AG08396 (cell line): Measurements from ENCODE around the gene PHYKPL.
"Not testable (repeated sequence)": the region's sequence is repeated elsewhere in the genome, so short reads cannot be mapped to it uniquely, and the experiment has no call there.

Source experiments
- DNase-seq: peaks from one replicate; pipeline ENCODE4 v3.0.0; 2012; ENCODE audit warnings: low spot score, mixed read lengths

Gene PHYKPL

DNA sequence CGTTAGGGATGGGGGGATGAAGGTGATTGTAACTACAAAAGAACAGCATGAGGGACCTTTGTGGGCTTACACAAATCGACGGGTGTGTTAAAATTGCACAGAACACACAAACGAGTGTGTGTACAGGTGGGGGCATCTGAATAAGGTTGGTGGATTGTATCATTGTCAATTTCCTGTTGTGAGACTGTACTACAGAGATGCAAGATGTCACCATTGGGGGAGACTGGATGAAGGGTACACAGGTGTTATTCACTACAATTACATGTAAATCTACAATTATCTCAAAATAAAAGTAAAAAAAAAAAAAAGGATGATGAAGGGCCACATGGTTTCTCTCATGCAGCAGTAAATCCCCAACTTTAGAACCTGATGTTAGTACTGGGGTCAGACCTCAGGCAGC is 31.4 kb upstream of the PHYKPL start:
- DNase-seq, result no peak

DNA sequence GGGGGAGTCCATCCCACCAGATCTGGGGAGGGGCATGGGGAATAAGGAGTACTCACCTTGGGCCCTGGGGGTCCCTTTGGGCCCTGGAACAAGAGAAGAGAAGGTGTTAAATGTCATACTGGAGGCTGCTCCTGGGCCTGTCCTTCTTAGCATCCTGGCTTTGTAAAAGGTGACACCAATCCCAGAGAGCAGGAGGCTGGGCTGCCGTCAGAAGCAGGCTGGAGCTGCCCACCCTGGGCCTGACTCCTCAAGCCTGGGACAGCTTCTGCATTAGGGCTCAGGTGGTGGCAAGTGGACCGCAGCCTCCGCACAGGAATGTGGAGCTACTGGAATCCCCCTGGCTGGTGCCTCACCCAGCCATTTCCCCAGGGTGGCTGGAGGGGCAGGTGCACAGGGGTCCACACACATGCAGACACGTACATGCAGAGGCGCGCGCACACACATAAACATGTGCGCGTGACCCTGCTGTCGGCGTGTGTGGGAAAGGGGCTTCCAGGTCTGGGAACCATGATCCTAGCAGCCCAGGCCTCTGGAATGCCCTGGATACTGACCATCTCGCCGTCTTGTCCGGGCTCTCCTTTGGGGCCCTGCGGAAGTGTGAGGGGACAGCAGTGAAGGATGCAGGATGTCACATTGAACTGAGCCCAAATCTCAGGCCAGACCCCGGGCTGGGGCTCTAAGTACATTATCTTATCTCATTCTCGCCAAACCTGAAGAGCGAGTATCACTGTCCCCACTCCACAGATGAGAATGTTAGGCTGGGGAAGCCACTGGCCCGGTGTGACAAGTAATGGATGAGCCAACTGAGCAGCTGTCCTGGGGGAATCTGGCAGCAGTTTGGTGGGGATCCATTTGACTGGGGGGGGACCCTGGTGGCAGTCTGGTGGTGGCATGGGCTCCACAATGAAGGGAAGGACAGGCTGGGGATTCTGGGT is 29.3 kb upstream of the PHYKPL start:
- no peak for DNase-seq

DNA sequence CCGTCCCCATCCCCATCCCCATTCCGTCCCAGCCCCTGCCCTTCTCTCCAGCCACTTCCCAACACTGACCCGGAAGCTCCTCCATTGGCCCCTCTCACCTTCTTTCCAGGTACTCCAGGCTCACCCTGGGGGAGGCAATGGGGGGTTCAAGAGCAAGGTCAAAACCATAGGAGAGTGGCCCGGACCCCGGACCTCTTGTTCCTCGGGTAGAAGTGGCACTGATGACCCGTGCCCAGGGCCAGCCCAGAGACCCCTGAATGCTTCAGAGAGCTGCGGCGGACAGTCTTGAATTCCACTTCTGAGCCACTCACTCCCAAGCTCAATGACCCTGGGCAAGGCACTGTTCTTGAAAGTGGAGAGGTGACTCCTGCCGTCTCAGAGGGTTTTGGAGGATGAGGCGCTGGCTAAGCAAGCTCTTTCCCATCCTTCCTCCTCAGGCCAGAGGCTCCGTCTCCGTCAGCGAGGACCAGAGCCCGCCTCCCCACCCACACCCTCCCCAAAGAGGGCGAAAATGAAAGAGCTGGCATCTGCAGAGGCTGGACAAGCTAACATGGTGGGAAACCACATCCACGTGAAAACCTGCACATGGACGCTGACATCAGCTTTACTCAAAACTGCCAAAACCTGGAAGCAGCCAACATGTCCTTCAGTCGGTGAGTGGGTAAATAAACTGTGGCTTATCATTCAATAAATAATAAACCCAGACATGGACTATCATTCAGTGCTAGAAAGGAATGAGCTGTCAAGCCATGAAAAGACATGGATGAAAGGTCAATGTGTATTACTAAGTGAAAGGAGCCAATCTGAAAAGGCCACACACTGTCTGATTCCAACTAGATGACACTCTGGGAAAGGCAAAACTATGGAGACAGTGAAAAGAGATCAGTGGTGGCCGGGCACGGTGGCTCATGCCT is 27.3 kb upstream of the PHYKPL start:
- no peak for DNase-seq

DNA sequence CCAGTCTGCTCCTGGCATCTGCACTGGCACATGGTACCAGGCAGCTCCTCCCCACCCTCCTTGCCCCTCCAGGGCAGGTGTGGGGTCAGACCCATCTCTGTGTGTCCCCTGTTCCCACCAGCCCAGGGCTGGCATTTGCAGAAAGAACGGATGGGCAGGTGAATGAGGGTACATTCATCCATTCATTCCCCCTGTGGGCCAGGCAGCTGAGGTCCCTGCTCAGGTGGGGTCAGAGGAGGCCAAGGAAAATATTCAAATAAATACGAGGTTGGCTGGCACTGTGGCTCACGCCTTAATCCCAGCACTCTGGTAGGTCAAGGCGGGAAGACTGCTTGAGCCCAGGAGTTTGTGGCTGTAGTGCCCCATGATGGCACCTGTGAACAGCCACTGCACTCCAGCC is 25.0 kb upstream of the PHYKPL start:
- no peak for DNase-seq

DNA sequence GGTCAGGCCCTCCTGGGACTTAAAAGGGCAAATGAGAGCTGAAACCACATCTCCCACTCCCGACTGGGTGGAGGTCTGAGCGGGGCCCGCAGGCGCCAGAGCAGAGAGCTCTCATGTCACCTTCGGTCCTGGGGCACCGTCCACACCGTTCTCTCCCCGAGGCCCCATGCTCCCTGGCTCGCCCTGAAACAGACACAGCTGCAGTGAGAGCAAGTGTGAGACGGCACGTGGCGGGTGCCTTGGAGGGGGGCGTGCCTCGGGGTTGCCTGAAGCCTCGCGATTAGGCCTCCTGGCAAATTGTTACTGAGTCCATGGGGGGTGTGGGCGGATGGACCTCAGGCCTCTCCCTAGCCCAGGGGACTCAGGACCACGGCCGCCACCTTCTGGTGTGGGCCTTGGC is 24.1 kb upstream of the PHYKPL start:
- no peak for DNase-seq

DNA sequence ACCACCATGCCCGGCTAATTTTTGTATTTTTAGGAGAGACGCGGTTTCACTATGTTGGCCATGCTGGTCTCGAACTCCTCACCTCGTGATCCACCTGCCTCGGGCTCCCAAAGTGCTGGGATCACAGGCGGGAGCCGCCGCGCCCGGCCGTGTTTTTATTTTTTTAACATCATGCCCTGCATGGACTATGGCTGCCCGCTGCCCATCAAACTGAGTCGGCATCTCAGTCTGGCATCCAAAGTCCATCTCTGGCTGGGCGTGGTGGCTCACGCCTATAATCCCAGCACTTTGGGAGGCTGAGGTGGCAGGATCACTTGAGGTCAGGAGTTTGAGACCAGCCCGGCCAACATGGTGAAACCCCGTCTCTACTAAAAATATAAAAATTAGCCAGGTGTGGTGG is 21.0 kb upstream of the PHYKPL start:
- DNase-seq, result not testable (repeated sequence)

DNA sequence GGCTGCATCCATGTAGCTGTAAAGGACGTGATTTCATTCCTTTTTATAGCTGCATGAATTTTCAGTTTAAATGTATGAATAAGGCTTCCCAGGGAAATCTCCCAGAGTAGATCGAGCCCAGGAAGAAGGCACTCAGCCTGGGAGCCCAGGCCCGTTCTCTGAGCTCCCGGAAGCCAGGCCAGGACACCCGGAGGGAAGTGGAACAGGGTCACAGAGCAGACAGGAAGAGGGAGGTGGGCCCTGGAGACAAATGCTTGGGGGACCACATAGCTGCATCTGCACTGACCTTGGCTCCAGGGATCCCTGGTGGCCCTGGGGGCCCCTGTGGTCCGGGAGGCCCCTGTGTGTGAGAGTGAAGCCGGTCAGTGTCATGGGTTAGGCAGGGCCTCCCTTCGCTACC is 19.7 kb upstream of the PHYKPL start:
- no peak for DNase-seq

DNA sequence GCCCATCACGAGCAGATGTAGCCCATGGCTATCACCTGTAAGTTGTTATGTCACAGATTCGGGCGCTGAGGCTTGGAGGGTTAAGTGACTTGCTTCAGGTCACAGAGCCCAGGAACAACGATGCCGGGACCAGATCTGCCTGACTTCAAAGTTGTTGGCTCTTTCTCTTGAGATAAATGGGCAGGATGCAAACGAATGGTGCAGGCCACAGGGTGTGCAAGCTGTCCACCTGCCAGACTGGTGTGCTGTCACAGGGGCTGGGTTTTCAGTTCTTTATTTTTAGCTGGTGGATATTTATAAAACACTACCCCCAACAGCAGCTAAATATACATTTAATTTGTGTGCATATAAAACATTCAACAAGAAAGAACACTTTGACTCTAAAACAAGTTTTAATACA is 17.7 kb upstream of the PHYKPL start:
- no peak for DNase-seq

DNA sequence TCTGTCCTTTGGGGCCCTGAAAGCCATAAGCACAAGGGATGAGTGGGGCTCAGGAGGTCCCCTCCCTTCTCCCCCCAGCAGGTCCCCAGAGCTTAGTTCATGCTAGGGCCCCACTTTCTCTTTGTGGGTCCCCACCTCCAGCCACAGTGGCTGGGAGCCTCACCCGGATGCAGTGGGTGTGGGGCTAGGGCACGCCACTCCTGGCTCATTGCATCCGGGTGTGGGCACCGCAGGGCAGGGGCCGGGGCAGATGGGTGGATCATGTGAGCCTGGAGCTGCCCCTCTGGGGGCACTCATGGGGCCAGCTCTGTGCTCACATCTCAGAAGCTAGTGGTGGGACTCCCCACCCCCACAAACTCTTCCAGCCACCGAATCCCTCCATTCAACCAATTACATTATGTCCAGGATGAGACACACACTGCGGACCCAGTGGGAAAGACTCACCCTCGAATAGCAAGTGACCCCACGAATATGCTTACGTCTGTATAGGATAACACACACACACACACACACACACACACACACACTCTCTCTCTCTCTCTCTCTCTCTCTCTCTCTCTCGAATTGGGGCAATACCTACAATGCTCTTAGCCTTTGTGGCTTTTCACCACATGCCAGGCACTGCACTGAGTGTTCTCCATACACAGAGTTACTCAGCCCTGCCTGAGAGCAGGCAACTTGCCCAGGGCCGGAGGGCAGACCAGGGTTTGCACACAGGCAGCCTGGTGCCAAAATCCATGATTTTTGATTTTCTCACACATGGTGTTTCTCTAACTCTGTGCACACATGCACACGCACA is 16.8 kb upstream of the PHYKPL start:
- peak; percentile 71 for DNase-seq

DNA sequence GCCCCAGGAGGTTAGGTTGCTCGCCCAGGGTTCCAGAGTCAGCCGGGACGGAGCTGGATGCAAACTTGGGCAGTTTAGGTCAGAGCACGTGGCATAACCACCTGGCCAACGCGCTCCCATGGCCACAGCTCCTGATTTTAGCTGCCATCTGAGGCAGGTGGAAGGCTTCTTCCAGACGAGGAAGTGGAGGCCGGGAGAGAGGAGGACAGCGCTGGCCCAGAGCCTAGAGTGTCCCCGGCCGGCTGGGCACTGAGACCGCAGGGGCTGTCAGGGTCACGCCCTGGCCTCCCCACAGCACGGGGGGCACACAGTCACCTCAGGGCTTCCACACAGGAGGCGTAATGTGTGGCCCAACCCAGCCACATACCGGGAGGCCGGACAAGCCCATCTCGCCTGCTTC is 16.1 kb upstream of the PHYKPL start:
- DNase-seq, result no peak

DNA sequence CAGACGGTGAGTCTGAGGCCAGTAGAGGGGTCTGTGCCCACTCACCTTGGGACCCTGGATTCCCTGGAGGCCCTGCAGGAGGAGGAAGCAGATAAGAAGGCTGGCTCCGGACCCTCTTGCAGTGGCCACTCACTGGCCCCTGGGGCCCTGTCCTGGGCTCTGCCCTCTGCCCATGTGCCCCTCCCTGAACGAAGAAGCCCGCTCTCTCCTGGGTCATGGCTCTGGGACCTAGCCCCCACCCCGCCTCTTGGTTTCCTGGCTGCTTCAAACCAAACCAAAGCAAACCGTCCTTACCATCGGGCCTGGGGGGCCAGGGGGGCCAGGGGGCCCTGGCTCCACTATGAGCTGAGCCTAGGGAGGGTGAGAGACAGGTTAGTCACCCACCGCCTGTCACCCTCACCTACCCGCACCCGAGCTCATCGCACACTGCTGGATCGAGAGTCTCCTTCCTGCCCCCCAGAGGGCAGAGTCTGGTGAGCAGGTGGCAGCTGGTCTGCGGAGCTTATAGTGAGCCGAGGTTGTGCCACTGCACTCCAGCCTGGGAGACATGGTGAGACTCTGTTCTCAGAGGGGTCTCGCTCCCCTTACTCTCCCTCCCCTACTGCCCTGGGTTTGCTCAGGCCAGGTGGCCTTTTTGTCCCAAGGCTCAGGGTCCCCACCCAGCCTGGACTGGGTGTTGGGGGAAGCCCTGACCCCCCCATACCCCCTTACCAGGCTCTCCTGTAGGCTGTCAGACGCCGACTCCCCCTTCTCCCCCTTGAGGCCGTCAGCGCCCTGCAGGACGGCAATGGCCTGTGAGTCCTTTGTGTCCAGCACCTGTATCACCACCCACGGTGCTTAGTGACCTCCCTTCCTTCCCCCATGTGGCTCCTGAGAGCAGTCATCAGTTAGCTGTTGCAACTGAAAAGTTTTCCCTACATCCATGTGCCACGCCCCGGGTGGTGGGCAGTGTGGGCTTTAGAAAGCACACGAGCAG is 15.2 kb upstream of the PHYKPL start:
- DNase-seq, result no peak

DNA sequence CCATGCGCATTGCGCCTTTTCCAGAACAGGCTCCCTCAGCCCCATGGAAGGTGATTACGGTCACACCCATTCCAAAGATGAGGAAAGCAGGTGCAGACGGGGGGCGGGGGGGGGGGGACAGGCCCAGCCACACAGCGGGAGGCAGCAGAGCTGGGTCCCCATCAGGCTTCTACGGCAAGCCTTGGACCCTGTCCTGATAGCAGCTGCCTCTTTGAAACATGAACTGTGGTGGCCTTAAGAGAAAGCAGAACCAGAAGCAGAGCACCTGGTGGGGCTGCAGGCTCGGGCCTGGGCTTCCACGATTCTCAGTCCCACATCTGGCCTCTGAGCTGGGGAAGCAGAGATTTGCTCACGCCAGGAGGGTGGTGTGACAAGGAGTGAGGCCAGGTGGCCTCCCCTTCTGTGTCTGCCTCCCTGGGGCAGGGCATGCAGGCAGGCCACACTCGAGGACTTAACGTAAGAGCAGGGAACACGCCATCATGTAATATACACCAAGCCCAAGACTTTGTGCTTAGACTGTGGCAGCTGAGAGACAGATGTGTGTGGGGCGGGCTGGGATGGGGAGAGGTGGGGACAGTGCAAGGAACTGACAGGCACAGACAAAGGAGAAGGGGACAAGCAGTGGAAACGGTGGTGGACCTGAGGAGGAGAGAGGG is 14.2 kb upstream of the PHYKPL start:
- no peak for DNase-seq

DNA sequence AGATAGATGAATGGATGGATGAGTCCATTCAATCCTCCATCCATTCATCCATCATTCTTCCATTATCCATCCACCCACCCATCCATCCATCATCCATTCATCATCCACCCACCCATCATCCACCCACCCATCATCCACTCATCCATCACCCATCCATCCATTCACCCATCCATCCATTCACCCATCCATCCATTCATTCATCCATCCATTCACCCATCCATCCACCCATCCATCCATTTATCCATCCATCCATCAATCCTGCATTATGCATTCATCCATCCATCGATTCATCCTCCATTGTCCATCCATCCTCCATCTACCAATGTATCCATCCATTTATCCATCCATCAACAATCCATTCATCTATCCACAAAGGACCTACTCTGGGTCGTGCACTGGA is 12.8 kb upstream of the PHYKPL start:
- no peak for DNase-seq

DNA sequence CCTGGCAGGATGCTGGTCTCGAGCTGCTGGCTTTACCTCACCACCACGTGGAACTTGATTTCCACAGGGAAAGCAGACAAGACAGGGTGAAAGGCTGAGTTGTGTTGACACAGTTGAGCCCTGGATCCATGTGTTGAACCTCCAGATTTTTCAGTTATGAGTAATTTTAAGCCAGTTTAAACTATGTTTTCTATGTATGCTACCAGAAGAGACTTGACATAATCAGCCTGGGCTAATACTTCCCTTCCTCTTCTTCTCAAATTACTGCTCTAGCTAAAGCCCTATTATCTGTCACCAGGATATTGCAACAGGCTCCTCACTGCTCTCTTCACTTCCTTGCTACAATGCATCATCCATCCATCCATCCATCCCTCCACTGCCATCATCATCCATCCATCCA is 12.0 kb upstream of the PHYKPL start:
- DNase-seq, result peak; percentile 41

DNA sequence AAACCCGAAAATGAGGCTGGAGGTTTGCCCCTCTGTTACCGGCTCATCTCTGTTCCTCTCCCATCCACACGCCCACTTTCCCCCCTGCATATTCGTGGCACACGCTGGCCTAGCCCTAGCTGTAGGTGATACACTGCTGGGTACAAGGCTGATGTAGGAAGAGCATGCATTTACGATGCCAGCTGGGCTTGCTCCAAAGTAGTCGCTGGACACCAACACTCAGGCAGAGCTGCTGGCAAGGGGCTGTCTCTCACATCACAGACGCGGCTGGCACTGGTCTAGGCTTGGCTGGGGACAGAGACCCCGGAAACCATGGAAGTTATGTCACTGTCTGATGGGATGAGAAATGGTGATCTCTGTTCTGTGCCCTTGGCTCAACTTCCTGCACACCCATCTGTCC is 9.8 kb upstream of the PHYKPL start:
- DNase-seq, result no peak

DNA sequence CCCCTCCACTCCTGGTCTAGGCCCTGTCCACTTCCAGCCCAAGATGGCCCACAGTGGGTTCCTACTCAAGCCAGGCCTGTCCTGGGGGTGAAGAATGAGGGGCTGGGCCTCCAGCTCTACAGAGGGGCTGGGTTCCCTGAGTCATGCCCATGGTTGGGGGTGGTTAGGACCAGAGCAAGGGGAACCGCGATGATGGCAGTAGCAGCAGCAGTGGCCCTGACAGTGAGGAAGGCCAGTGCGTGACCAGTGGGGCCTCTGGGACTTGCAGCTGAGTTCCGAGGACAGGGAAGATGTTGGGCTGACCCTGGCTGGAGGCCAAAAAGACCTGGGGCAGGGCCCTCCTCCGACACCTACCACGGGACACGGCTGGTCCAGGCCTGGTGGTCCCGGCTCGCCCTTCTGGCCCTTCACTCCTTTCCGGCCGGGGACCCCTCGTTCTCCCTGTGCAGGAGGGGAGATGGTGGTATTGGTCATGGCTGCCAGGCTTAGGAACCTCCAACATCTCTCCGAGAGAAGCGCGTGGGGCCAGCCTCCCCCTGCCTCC is 9.2 kb upstream of the PHYKPL start:
- DNase-seq, result no peak

DNA sequence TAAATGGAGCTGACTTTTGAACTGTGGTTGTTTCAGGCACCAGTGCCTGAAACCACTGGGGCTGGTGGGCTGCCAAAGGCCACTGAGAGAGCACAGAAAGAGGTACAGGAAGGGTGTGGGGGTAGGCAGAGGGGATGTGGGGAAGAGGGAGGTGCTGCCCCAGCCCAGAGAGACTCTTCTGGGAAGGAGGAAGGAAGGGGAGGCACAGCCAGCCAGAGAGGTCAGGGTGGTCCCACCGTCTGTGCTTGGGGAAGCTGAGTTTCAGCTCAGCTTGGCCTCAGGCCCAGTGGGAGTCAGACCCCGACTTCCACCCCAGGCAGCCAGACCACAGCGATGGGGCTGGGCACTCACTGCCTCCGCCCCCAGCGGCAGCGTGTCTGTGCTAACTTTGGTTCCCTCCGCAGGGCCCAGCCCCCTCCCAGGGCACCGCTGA is 8.6 kb upstream of the PHYKPL start:
- no peak for DNase-seq

DNA sequence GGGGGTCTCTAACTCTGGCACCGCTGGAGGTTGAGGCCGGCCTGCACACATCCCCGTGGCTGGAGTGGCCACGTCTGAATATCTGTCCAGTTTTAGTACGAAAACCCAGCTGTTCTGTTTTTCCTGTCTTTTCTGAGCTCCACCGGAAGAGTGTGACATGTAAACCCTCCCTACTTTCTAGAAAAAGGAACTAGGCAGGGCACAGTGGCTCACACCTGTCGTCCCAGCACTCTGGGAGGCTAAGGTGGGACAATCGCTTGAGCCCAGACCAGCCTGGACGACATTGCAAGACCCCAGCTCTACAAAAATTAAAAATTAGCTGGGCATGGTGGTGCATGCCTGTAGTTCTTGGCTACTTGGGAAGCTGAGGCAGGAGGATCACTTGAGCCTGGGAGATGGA is 8.2 kb upstream of the PHYKPL start:
- DNase-seq, result no peak

DNA sequence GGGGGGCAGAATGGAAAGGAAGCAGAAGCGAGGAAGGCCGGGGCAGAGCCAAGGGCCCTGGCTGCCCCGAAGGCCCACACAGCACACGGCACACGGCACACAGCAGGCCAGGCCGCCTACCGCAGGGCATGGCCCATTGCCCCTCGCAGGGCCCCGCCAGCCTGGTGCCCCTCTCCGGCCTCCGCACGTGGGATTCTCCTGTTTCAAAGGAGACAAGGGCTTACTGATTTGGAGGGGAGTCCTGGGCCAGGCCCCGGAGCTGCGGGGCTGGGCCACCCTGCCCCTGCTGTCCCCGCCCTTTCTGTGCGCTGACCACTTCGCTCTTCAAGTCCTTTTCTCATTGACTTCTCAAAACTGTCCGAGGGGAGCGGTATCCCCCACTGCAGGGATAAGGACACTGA is 7.7 kb upstream of the PHYKPL start:
- DNase-seq, result no peak

DNA sequence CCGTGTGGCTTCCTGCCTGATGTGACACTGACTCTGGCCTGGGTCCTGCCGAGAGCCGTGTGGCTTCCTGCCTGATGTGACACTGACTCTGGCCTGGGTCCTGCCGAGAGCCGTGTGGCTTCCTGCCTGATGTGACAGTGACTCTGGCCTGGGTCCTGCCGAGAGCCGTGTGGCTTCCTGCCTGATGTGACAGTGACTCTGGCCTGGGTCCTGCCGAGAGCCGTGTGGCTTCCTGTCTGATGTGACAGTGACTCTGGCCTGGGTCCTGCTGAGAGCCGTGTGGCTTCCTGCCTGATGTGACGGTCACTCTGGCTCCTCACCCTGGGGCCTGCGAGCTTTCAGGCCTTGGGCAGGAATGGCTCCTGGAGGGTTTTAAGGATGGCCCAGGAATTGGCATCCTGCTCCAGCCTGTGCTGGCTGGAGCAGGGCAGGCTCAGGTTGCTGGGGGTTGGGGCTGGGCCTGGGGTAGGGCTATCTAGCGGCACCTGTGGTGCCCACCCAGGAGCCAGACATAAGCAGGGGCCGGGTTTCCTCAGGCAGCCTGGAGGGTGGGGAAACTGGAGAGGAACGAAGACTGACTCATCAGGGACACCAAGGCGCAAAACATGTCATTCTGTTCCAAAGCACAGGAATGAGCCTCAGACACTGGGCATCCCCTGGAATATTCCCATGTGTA is 7.2 kb upstream of the PHYKPL start:
- DNase-seq, result not testable (repeated sequence)
